Medulla oblongata (tissue), 1 donor: ENCODE measurements around the gene KLHDC1.
"Not testable (repeated sequence)": the region's sequence is repeated elsewhere in the genome, so short reads cannot be mapped to it uniquely, and the experiment has no call there.

Experiments used
- DNase-seq: peaks from one replicate; pipeline ENCODE4 v3.0.0-alpha.2; 2015; ENCODE audit errors: extremely low spot score

Gene KLHDC1, protein sequence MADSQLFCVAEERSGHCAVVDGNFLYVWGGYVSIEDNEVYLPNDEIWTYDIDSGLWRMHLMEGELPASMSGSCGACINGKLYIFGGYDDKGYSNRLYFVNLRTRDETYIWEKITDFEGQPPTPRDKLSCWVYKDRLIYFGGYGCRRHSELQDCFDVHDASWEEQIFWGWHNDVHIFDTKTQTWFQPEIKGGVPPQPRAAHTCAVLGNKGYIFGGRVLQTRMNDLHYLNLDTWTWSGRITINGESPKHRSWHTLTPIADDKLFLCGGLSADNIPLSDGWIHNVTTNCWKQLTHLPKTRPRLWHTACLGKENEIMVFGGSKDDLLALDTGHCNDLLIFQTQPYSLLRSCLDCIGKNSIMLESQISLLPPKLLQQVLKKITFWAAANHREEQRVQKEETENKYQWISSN

DNA sequence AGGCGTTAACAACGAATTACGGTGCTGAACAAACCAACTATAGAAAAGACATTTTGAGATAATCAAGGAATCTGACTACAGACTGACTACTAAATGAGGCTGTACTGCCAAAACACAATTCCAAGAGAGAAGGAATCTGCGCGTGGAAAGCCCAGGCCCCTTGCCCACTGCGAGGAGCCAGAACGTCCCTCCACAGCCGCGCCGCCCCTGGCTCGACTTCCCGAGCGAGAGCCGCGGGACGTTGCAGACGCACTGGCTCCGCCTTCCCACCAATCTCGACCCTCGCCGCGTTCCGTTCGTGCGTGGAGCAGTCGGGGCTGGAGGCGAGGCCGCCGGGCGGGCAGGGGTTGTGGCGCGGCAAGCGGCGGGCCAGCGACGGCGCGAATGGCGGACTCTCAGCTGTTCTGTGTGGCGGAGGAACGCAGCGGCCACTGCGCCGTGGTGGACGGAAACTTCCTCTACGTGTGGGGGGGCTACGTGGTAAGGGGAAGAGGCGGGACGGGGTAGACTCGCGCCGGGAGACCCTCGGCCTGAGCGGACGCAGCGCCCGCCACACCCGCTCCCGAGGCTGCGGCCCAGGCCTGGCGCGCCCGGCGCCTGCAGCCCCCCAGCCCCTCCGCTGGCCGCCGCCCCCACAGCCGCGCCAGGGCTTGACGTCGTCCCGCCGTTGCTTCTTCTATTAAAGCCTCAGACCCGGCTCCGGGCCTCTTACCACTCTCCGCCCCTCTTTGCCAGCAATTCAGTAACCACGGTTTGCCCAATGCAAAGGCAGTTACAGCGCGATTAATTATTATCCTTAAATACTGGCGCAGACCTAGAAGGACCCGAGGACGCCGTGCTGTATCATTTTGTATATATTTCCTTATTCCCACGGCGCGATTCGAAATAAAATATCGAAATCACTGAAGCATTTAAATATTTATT is at the start of gene KLHDC1:
Gene KLHDC1 (plus strand): TSS at position 310 of the 924 bp plus-strand sequence. CDS start 75 bp downstream, at position 385.
- peak; percentile 86 for DNase-seq

DNA sequence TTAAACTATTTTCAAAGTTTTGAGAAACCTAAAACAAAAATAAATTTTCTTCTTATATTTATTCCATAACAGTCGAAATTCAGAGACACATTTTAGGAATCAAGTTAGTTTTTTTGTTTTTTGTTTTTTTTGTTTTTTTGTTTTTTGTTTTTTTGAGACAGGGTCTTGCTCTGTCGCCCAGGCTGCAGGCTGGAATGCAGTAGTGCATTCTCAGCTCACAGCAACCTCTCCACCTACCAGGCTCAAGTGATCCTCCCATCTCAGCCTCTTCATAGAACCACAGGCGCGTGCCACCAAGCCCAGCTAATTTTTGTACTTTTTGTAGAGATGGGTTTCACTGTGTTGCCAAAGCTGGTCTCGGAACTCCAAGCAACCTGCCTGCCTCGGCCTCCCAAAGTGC is 39.4 kb upstream of the KLHDC1 start:
- DNase-seq: no peak

DNA sequence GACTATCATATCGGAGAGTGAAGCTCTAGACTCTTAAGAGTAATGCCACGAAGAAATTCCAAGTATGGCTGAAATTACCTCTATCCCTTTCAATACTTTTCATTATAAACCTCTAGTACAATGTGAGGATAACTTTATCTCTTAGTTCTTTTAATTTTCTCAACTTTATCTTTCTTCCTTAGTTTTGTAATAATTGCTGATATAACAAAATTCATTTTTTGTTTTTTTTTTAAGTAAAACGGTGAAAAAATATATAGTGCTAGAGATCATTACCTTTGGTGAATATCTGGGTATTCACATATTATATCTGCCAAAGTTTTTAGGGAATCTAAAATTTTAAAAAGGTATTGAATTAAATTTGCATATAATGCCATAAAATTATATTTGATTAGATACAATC is 38.4 kb upstream of the KLHDC1 start:
- DNase-seq: no peak

GRCh38 chr14:49657500-49657899 is 35.4 kb upstream of the KLHDC1 start:
- DNase-seq: not testable (repeated sequence)

GRCh38 chr14:49659526-49660455 is 33.1 kb upstream of the KLHDC1 start:
- no peak for DNase-seq

DNA sequence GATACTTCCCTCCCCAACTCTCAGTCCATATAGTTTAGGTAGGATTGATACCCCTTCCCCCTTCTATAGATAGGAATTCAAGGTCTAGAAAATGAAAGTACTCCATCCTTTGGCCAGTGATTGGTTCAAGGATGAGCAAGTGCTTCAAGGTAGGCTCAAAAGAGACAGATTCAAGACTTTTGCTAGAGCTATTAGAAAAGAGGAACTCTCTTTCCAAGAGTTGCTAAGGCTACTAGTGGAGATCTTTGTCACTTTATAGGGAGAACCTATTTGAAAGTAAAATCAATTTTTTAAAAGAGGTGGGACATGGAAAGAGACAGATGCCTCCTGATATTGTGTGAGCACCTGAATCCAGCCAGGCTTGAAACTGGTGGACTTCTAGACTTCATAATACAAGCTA is 22.4 kb upstream of the KLHDC1 start:
- no peak for DNase-seq

- no peak for DNase-seq
These were observed 19.3 kb upstream of the KLHDC1 start for GRCh38 chr14:49673586-49673985.

DNA sequence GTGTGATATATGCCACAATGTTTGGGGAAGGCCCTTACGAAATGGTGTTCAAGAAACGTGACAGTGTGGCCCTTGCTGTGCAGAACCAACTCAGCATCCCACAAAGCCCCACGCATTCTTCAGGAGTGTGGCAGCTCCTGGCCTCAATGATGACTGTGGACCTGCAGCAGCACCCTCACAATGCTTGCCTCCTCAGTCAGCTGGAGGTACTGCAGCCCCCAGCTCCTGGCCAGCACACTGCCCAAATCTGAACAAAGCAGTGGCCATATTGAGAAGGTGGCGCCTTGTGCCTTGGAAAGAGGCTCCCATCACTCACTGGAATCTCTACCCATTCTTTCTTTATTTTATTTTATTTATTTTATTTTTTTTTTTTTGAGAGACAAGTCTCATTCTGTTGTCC is 15.3 kb upstream of the KLHDC1 start:
- no peak for DNase-seq

DNA sequence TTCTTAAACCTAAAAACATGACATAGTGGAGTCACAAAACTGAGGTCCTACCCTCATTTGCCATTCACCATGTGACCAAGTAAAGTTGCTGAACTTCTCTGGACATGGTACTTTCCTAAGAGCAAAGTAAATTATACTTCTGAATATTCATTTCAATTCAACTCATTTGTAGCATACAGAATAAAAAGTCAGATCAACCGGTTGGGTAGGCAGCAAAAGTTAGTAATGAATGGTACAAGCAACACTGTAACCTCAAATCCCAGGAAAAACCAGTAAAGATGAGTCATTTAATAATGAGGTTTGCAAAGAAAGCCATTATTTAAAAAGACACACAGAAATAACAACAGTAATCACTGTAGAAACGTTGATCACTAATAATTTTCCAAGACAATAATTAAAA is 13.6 kb upstream of the KLHDC1 start:
- DNase-seq: no peak

- DNase-seq: no peak
These were observed 6.5 kb upstream of the KLHDC1 start for GRCh38 chr14:49686425-49686824.

DNA sequence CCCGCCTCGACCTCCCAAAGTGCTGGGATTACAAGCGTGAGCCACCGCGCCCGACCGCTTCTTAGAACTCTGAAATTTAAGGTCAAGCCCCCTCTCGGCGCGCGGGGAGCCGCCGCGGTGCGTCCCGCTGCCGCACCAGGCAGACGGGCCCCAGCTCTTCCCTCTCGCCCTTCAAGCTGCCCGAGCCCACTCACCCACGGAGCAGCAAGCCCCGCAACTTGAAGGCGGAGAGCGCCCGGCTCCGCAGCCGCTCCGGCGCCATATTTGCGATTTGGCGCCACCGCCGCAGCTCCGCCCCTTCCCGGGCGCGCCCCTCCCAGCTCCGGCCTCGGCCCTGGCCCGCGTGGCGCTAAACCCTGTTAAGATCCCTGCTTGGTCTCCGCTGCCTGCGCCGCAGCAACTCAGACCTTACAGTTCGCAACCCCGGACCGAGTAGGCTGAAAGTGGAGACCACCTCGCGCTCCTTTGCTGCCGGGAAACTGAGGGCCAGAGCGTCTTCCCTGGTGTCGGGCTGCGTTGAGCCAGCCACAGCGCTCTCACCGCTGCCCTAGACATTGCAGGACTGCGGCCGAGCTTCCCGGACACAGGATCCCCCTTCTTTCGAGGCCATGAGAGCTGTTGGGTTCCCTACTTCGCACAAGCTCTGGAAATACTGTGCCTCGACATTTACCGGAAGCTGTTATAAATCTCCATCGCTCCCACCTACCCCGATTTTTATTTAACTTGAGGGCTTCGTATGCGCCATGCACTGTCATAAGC is 4.8 kb upstream of the KLHDC1 start, which contains the start of gene POLE2:
Gene POLE2 (minus strand): TSS at position 273 of the 759 bp plus-strand sequence. CDS start 11 bp downstream, at position 262.
- DNase-seq: peak; percentile 71

GRCh38 chr14:49688701-49689030 is 4.3 kb upstream of the KLHDC1 start:
- no peak for DNase-seq

GRCh38 chr14:49691031-49691430 is 1.9 kb upstream of the KLHDC1 start:
- DNase-seq: no peak

- no peak for DNase-seq
These were observed 645 bp upstream of the KLHDC1 start for GRCh38 chr14:49692193-49692757.

DNA sequence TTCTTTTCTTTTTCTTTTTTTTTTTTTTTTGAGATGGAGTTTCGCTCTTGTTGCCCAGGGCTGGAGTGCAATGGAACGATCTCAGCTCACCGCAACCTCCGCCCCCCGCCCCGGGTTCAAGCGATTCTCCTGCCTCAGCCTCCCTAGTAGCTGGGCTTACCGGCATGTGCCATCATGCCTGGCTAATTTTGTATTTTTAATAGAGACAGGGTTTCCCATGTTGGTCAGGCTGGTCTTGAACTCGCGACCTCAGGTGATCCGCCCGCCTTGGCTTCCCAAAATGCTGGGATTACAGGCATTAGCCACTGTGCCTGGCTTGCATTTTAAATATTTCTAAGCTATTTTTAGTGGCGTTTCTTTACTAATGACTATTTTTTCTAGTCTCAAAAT is 810 bp downstream of the KLHDC1 start:
- not testable (repeated sequence) for DNase-seq

GRCh38 chr14:49702725-49703124 is 9.8 kb downstream of the KLHDC1 start:
- no peak for DNase-seq

DNA sequence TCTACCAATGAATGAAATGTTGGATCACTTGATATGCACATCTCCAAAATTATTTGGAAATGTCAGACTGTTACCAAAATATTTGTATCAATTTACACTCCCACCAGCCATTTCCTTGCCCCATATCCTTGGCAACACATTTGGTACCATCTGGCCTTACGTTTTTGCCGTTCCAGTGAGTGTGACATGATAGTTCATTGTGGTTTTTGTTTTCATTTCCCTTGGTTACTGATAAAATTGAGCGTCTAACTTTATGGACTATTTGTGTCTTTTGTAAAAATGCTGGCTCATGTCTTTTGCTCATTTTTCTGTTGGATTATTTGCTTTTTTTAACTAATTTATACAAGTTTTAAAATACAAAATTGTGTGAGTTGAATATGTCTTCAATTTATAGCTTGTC is 11.0 kb downstream of the KLHDC1 start:
- DNase-seq: no peak

DNA sequence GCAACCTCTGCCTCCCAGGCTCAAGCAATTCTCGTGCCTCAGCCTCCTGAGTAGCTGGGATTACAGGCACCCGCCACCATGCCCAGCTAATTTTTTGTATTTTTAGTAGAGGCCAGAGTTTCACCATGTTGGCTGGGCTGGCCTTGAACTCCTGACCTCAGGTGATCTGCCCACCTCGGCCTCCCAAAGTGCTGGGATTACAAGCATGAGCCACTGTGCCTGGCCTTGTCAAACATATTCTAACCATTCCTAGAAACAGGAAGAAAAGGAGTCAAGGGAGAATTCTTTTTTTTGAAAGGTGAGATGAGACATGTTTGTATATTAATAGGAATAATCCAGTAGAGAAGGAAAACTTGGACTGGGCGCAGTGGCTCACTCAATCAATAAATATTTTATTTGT is 11.6 kb downstream of the KLHDC1 start:
- DNase-seq: not testable (repeated sequence)

GRCh38 chr14:49710993-49711392 is 18.1 kb downstream of the KLHDC1 start:
- not testable (repeated sequence) for DNase-seq

- DNase-seq: no peak
These were observed 27.8 kb downstream of the KLHDC1 start for GRCh38 chr14:49720744-49721143.
